PC-9 (cell line): Measurements from ENCODE around the gene GATAD2B.

ENCODE experiments used
- CTCF ChIP-seq: fragments of 200-600 bp; sonication (generic); conservative IDR thresholded peaks from 2 replicates; pipeline ENCODE4 v1.6.1; 2017; ENCODE audit warnings: mixed run types, antibody characterized with exemption, mild to moderate bottlenecking, moderate library complexity
- EZH2 ChIP-seq: fragments of 200-600 bp; sonication (generic); IDR thresholded peaks from 2 replicates; pipeline ENCODE4 v1.8.0; 2017; ENCODE audit warnings: antibody characterized with exemption, low read depth

DNA sequence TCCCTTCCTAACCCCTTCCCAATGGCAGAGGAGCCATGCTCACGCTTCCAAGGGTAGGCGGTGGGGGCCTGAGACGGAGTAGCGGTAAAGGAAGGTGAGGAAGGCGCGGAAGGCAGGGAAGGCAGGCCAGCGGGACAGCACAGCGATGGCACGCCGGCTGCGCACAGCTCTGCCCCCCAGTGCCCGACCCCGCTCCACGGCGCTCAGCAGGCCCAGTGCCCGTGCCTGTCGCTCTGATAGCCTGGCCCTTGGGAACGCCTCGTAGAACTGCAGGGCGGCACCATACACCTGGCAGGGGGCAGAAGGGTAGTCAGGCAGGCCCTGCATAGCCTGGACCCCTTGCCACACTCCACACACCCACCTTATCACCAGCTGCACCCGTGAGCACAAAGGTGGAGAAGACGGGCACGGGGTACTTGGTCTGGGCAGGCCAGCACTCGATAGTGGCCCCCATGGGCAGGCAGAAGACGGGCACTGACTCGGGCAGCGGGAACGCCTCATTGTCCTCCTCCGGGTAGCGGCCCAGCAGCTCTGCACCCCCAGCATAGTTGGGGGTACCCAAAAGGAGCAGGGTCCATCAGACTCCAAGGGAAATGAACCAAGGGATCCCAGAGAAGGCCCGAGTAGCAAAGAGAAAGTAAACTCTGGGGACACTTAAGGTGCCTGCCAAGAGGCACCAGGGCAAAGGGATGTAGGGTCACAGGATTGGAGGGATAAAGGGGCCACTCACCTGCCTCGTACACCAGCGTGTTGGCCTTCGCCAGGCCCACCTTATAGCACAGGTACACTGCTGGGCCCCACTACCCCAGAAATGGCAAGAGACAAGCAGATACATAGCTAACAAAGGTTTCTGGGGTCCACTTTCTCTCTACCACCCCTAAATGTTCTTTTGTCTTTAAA is 19.3 kb upstream of the GATAD2B start:
- TF ChIP-seq CTCF (no peak), EZH2 (no peak)
